ENCODE data around the gene TGFBR1.

TGFBR1 gene

DNA sequence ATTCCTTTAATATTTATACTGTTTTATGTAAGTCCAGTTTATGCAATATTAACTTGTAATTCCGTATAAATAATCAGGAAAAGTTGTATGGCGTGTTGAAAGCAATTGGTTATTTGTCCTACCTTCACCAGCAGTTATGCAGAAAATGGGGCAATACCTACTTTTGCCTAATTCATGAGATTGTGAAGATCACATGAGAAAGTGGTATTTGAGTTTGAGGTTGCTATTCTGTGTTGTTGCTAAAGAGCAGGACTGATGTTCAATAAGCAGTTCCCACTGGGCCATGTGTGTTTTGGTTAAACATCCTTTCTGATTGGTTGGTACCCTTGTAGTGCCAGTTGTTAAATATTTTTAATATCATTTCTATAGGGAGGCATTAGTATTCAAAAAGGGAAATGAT, 3.2 kb downstream of the TGFBR1 start:
- Histone ChIP-seq H2AFZ (ENCODE audit: low read length) (no peak overlapping the region), H3K27me3 (replicated peaks; ENCODE audit: insufficient read depth, low read length) (no peaks in the 10 kb centered on the region; the same call in 1 of the 2 replicates), H3K79me2 (ENCODE audit: low read length) (peaks cover 11% of the 10 kb centered on the region; the same call in 1 of the 2 replicates), H3F3A (ENCODE audit: insufficient read depth, low read length) (0 out of 2 replicates have a peak, but pooled peaks cover 5% of the 10 kb centered on the region), H3K9ac (ENCODE audit: low read length) (no peak overlapping the region), H3K9me3 (replicated peaks; ENCODE audit: insufficient read depth, low read length) (no peaks in the 10 kb centered on the region), H3K27ac (ENCODE audit: low read length) (no peak overlapping the region), H3K9me2 (replicated peaks; ENCODE audit: insufficient read depth, low read length) (no peaks in the 10 kb centered on the region), H4K20me1 (ENCODE audit: insufficient read depth, low read length) (no peaks in the 10 kb centered on the region), H3K4me2 (ENCODE audit: low read depth, low read length) (no peak overlapping the region), H3K4me3 (ENCODE audit: low read length) (no peak overlapping the region), H3K36me3 (replicated peaks; ENCODE audit: insufficient read depth, low read length) (no peaks in the 10 kb centered on the region), H3K4me1 (ENCODE audit: low read length) (peaks cover 9% of the 10 kb centered on the region; the same call in 1 of the 2 replicates)
- TF ChIP-seq EZH2phosphoT487 (IDR thresholded peaks at IDR 0.05; ENCODE audit: low read length), result no peak
- TF ChIP-seq EZH2 (optimal IDR thresholded peaks at IDR 0.05; ENCODE audit: low read depth, low read length), result no peak
- TF ChIP-seq, protein P1, sequence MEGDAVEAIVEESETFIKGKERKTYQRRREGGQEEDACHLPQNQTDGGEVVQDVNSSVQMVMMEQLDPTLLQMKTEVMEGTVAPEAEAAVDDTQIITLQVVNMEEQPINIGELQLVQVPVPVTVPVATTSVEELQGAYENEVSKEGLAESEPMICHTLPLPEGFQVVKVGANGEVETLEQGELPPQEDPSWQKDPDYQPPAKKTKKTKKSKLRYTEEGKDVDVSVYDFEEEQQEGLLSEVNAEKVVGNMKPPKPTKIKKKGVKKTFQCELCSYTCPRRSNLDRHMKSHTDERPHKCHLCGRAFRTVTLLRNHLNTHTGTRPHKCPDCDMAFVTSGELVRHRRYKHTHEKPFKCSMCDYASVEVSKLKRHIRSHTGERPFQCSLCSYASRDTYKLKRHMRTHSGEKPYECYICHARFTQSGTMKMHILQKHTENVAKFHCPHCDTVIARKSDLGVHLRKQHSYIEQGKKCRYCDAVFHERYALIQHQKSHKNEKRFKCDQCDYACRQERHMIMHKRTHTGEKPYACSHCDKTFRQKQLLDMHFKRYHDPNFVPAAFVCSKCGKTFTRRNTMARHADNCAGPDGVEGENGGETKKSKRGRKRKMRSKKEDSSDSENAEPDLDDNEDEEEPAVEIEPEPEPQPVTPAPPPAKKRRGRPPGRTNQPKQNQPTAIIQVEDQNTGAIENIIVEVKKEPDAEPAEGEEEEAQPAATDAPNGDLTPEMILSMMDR (IDR thresholded peaks at IDR 0.05; ENCODE audit: low read length), result no peak
- DNase-seq, result no peak

DNA sequence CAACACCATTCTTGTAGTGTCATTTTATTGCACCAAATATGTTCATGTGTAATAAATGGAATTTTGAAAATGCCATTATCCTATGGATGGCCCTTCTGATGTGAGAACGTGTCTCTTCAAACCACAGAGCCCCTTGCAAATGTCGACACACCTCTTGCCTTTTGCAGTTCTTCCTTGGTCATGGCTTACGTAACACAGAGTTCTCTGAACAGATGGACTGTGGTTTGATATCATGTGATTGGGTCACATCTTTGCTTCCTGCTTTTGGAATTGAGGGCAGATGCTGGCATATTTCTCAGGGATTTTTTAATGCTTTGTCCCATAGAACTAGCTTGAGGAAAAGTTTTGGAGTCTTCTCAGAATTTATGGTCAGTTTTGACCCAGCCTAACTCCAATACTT, 4.6 kb downstream of the TGFBR1 start:
- H2AFZ ChIP-seq (ENCODE audit: low read length), result no peak overlapping the region
- no peaks in the 10 kb centered on the region for H3K9me3 ChIP-seq (replicated peaks; ENCODE audit: insufficient read depth, low read length)
- H4K20me1 ChIP-seq (ENCODE audit: insufficient read depth, low read length), result no peaks in the 10 kb centered on the region
- H3K27me3 ChIP-seq (replicated peaks; ENCODE audit: insufficient read depth, low read length), result no peaks in the 10 kb centered on the region
- no peak for DNase-seq
- no peak overlapping the region for H3K4me3 ChIP-seq (ENCODE audit: low read length)
- peaks cover 11% of the 10 kb centered on the region; the same call in 1 of the 2 replicates for H3K79me2 ChIP-seq (ENCODE audit: low read length)
- no peaks in the 10 kb centered on the region for H3K36me3 ChIP-seq (replicated peaks; ENCODE audit: insufficient read depth, low read length)
- 0 out of 2 replicates have a peak, but pooled peaks cover under 1% of the 10 kb centered on the region for H3F3A ChIP-seq (ENCODE audit: insufficient read depth, low read length)
- no peak overlapping the region for H3K4me2 ChIP-seq (ENCODE audit: low read depth, low read length)
- no peak overlapping the region for H3K9ac ChIP-seq (ENCODE audit: low read length)
- peaks cover 9% of the 10 kb centered on the region; the same call in 1 of the 2 replicates for H3K4me1 ChIP-seq (ENCODE audit: low read length)
- no peak for TF ChIP-seq EZH2phosphoT487 (IDR thresholded peaks at IDR 0.05; ENCODE audit: low read length)
- TF ChIP-seq, protein P1 (IDR thresholded peaks at IDR 0.05; ENCODE audit: low read length), result no peak
- TF ChIP-seq EZH2 (optimal IDR thresholded peaks at IDR 0.05; ENCODE audit: low read depth, low read length), result no peak
- no peaks in the 10 kb centered on the region for H3K9me2 ChIP-seq (replicated peaks; ENCODE audit: insufficient read depth, low read length)
- H3K27ac ChIP-seq (ENCODE audit: low read length), result no peak overlapping the region

DNA sequence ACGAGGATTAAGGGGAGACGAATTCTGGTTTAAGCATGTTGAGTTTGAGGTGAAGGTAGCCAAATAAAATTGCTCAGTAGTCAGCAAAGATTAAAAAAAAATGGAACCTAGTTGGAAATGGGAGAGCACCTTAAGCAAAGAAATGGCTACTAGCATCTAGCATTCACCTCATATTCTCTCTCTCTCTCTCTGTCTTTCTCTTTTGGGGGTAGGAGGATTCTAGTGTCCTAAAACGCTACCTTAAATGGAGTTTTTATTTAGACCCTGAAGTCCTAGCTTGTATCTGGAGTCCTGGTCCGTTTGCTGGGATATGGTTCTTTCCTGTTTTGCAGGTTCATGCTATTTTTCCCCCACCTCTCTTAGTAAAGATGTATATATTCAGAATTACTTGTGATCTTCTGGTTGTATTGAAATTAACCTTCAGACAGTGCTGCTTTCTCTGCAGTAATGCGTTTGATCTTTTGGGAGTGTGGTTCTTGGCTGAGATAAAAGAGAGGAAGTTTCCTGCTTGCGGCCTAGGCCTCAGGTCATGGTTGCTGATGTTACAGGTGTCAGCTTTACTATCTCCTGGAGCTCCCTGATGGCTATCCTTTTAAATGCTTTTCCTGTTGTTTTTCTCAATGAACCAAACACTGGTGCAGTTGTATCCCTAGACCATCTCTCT, 8.0 kb downstream of the TGFBR1 start:
- Histone ChIP-seq H3F3A (ENCODE audit: insufficient read depth, low read length) (no peaks in the 10 kb centered on the region), H3K27ac (ENCODE audit: low read length) (no peak overlapping the region), H3K9me3 (replicated peaks; ENCODE audit: insufficient read depth, low read length) (no peaks in the 10 kb centered on the region), H3K4me1 (ENCODE audit: low read length) (peaks cover 9% of the 10 kb centered on the region; the same call in 1 of the 2 replicates), H3K9me2 (replicated peaks; ENCODE audit: insufficient read depth, low read length) (no peaks in the 10 kb centered on the region), H2AFZ (ENCODE audit: low read length) (no peak overlapping the region), H3K27me3 (replicated peaks; ENCODE audit: insufficient read depth, low read length) (no peaks in the 10 kb centered on the region), H3K79me2 (ENCODE audit: low read length) (peaks cover 5% of the 10 kb centered on the region; the same call in 1 of the 2 replicates), H3K9ac (ENCODE audit: low read length) (no peak overlapping the region), H3K4me3 (ENCODE audit: low read length) (no peak overlapping the region), H4K20me1 (ENCODE audit: insufficient read depth, low read length) (no peaks in the 10 kb centered on the region), H3K36me3 (replicated peaks; ENCODE audit: insufficient read depth, low read length) (no peaks in the 10 kb centered on the region), H3K4me2 (ENCODE audit: low read depth, low read length) (0 out of 2 replicates have a peak overlapping the region, but pooled peaks have one; percentile 16)
- DNase-seq, result peak; percentile 18
- TF ChIP-seq EZH2 (optimal IDR thresholded peaks at IDR 0.05; ENCODE audit: low read depth, low read length) (no peak), EZH2phosphoT487 (IDR thresholded peaks at IDR 0.05; ENCODE audit: low read length) (no peak)
- TF ChIP-seq, protein P1 (IDR thresholded peaks at IDR 0.05; ENCODE audit: low read length), result no peak

All from MM.1S (cell line).